ENCODE results near the gene PDZD8.

Gene PDZD8

GRCh38 chr10:117254338-117254737, 120.9 kb downstream of the PDZD8 start:
- H3K4me3 ChIP-seq (ENCODE audit: low read depth, low read length) = no peak overlapping the region
- DNase-seq (ENCODE audit: low read depth) = no peak
- TF ChIP-seq CTCF (IDR thresholded peaks at IDR 0.05; ENCODE audit: insufficient read depth, low read depth, low read length, missing control alignments) = no peak

GRCh38 chr10:117253908-117254307, 121.3 kb downstream of the PDZD8 start:
- H3K4me3 ChIP-seq (ENCODE audit: low read depth, low read length) = no peak overlapping the region
- TF ChIP-seq CTCF (IDR thresholded peaks at IDR 0.05; ENCODE audit: insufficient read depth, low read depth, low read length, missing control alignments) = no peak
- no peak for DNase-seq (ENCODE audit: low read depth)

GRCh38 chr10:117250411-117250810, 124.8 kb downstream of the PDZD8 start:
- H3K4me3 ChIP-seq (ENCODE audit: low read depth, low read length) = no peak overlapping the region
- no peak for DNase-seq (ENCODE audit: low read depth)
- TF ChIP-seq CTCF (IDR thresholded peaks at IDR 0.05; ENCODE audit: insufficient read depth, low read depth, low read length, missing control alignments) = no peak

GRCh38 chr10:117249493-117250093, 125.6 kb downstream of the PDZD8 start:
- DNase-seq (ENCODE audit: low read depth) = no peak
- no peak for TF ChIP-seq CTCF (IDR thresholded peaks at IDR 0.05; ENCODE audit: insufficient read depth, low read depth, low read length, missing control alignments)
- no peak overlapping the region for H3K4me3 ChIP-seq (ENCODE audit: low read depth, low read length)

GRCh38 chr10:117248750-117249465, 126.3 kb downstream of the PDZD8 start:
- no peak overlapping the region for H3K4me3 ChIP-seq (ENCODE audit: low read depth, low read length)
- no peak for TF ChIP-seq CTCF (IDR thresholded peaks at IDR 0.05; ENCODE audit: insufficient read depth, low read depth, low read length, missing control alignments)
- DNase-seq (ENCODE audit: low read depth) = no peak

GRCh38 chr10:117246997-117247671, 128.1 kb downstream of the PDZD8 start:
- no peak overlapping the region for H3K4me3 ChIP-seq (ENCODE audit: low read depth, low read length)
- no peak for DNase-seq (ENCODE audit: low read depth)
- TF ChIP-seq CTCF (IDR thresholded peaks at IDR 0.05; ENCODE audit: insufficient read depth, low read depth, low read length, missing control alignments) = no peak

Data from GM12865 (cell line).